Measurements from ENCODE around the gene ERO1A. TPM values are rescaled to one million over a fixed set of nuclear protein-coding genes. Genes with fewer than 3 reads are reported as not detected.

Gene ERO1A
- total RNA-seq (2014; rRNA removed) (151 and 207 TPM in 2 replicates), Bru-seq, nascent RNA (percentile 97 among the genes with signal in this experiment), BruChase-seq, experiment 1, labeled RNA remaining after a 6-hour chase (percentile 93 among the genes with signal in this experiment), BruChase-seq, experiment 2, labeled RNA remaining after a 2-hour chase (percentile 94 among the genes with signal in this experiment)
- long read RNA-seq, partial matches to known transcripts, result 12 of 61 reads
- long read RNA-seq, other reads (novel, unspliced or antisense), result 45 of 61 reads

- Histone ChIP-seq H3K9me2 (replicated peaks; ENCODE audit: low read length) (no peaks in the 10 kb centered on the region), H3K9ac (ENCODE audit: low read length) (peak within 1 kb of the TSS; percentile 96), H3K9me3 (ENCODE audit: low read length) (no peaks in the 10 kb centered on the region), H3K27ac (ENCODE audit: low read length) (peak within 1 kb of the TSS; percentile 87), H2AFZ (ENCODE audit: low read length) (peak within 1 kb of the TSS; percentile 74), H3K4me3 (ENCODE audit: low read length) (peak within 1 kb of the TSS; percentile 79), H3K79me2 (ENCODE audit: low read length) (peaks cover 48% of the 10 kb centered on the region), H3K27me3 (ENCODE audit: low read length) (no peaks in the 10 kb centered on the region), H3K36me3 (ENCODE audit: low read depth, low read length) (no peaks in the 10 kb centered on the region), H3F3A (ENCODE audit: low read length, unreplicated experiment) (peaks cover 10% of the 10 kb centered on the region), H3K4me1 (ENCODE audit: insufficient read depth, low read length) (peaks cover 52% of the 10 kb centered on the region), H4K20me1 (ENCODE audit: low read length) (peaks cover 41% of the 10 kb centered on the region), H3K4me2 (ENCODE audit: low read length) (peak within 1 kb of the TSS; percentile 90)
- peak; percentile 88 for DNase-seq
- no TSS peak for BruUV-seq (replicated peaks)
- TF ChIP-seq CTCF (conservative IDR thresholded peaks at IDR 0.05; ENCODE audit: low read depth, low read length) (no peak), EZH2phosphoT487 (IDR thresholded peaks at IDR 0.05; ENCODE audit: borderline replicate concordance, low read length) (peak; percentile 86)
- peak; percentile 69 for ATAC-seq
- ChIA-PET POLR2A (ENCODE audit: unreplicated experiment) (interaction anchor here (0.5 to 1.3 kb wide), 7 partner anchors 12 to 216 kb away, joined by 3 to 9 read pairs (median 4); partner anchors contain the start of genes GPR137C and TXNDC16), CTCF (interaction anchor here (0.9 kb wide), 1 partner anchor 34 kb away, joined by 5 read pairs; the partner anchor contains the start of gene STYX)
- intact Hi-C loops (cut with micrococcal nuclease), result loop anchor here (1.0 kb wide), 1 partner anchor 12 kb away; the partner anchor contains the start of gene PSMC6
Measured at GRCh38 chr14:52695481-52696091, at the start of gene ERO1A. TSS of gene ERO1A (minus strand) at chr14:52695558. CDS start at chr14:52695481, 77 bp downstream.

- intact Hi-C loops (cut with micrococcal nuclease), result no loop called here
- ChIA-PET POLR2A (ENCODE audit: unreplicated experiment) (interaction anchor here (0.5 to 0.7 kb wide), 5 partner anchors 19 to 40 kb away, joined by 3 to 11 read pairs (median 7); no protein-coding TSS in a partner anchor), CTCF (interaction anchor here (0.7 to 0.9 kb wide), 2 partner anchors 12 to 33 kb away, joined by 3 to 6 read pairs; partner anchors contain the start of gene STYX)
- TF ChIP-seq CTCF (conservative IDR thresholded peaks at IDR 0.05; ENCODE audit: low read depth, low read length) (no peak), EZH2 (IDR thresholded peaks at IDR 0.05; ENCODE audit: low read length, unreplicated experiment) (no peak), EZH2phosphoT487 (IDR thresholded peaks at IDR 0.05; ENCODE audit: borderline replicate concordance, low read length) (no peak)
- H3K4me2 ChIP-seq (ENCODE audit: low read length), result peak overlapping the region; percentile 19
- no peaks in the 10 kb centered on the region for H3K9me3 ChIP-seq (ENCODE audit: low read length)
- 0 out of 2 replicates have a peak overlapping the region, but pooled peaks have one; percentile 3 for H3K9ac ChIP-seq (ENCODE audit: low read length)
- H3K4me1 ChIP-seq (ENCODE audit: insufficient read depth, low read length), result peaks cover 12% of the 10 kb centered on the region
- DNase-seq, result no peak
- BruUV-seq (replicated peaks), result no TSS peak
- no peak overlapping the region for H3K4me3 ChIP-seq (ENCODE audit: low read length)
- peaks cover 58% of the 10 kb centered on the region for H3K79me2 ChIP-seq (ENCODE audit: low read length)
- H3F3A ChIP-seq (ENCODE audit: low read length, unreplicated experiment), result no peaks in the 10 kb centered on the region
- peaks cover 10% of the 10 kb centered on the region; the same call in 1 of the 2 replicates for H3K36me3 ChIP-seq (ENCODE audit: low read depth, low read length)
- peak overlapping the region; percentile 51 for H3K27ac ChIP-seq (ENCODE audit: low read length)
- no peaks in the 10 kb centered on the region for H4K20me1 ChIP-seq (ENCODE audit: low read length)
- H3K27me3 ChIP-seq (ENCODE audit: low read length), result no peaks in the 10 kb centered on the region
- H3K9me2 ChIP-seq (replicated peaks; ENCODE audit: low read length), result no peaks in the 10 kb centered on the region
- no peak for ATAC-seq
- no peak overlapping the region for H2AFZ ChIP-seq (ENCODE audit: low read length)
Measured at GRCh38 chr14:52741865-52742264, 46.5 kb upstream of the ERO1A start.

Data from PC-3 (cell line).